Measurements from ENCODE around the gene OR51A2. TPM values are rescaled to one million over a fixed set of nuclear protein-coding genes. Genes with fewer than 3 reads are reported as not detected.

Gene OR51A2
- total and polyA plus RNA-seq, 9 of the 15 experiments (the other 6 are each of a cell fraction or from before 2014, with no cell fraction given), result not detected

GRCh38 chr11:4994551-4994950 lies 39.0 kb upstream of the OR51A2 start, which contains the start of gene OR51L1:
Gene OR51L1 (plus strand): TSS chr11:4994851. CDS start chr11:4998983, 4,132 bp downstream.
- peaks cover 0 to 4% of the 10 kb centered on the region in 2 experiments; a peak in 1 of 5 replicates for H3K4me1 ChIP-seq (replicated peaks in 1 of 2; ENCODE audit: control insufficient read depth in 2 of 2, insufficient read depth in 2 of 2, low read length in 2 of 2)
- ATAC-seq (no peak), DNase-seq (ENCODE audit: extremely low read depth in 1 of 4, low spot score in 3 of 4) (no peak), FAIRE-seq (no peak)
- H3K4me2 ChIP-seq (ENCODE audit: insufficient read depth, low read length), result no peak within 1 kb of the TSS
- TF ChIP-seq PHF8 (IDR thresholded peaks at IDR 0.05; ENCODE audit: borderline replicate concordance, low read length), result no peak
- TF ChIP-seq ZBTB26 (CRISPR knock-in tag; IDR thresholded peaks at IDR 0.05), result no peak
- TF ChIP-seq MXD1 (CRISPR knock-in tag; IDR thresholded peaks at IDR 0.05; ENCODE audit: borderline replicate concordance, poor library complexity, severe bottlenecking), result no peak
- no peak for TF ChIP-seq NFIC (IDR thresholded peaks at IDR 0.05)
- no peak for TF ChIP-seq CTCF (IDR thresholded peaks at IDR 0.05 in 2 of 3, conservative IDR thresholded peaks at IDR 0.05 in 1 of 3; ENCODE audit: insufficient read depth in 2 of 3, low read depth in 1 of 3, low read length in 3 of 3)
- no peak for TF ChIP-seq SMAD4 (CRISPR knock-in tag; conservative IDR thresholded peaks at IDR 0.05)
- no peak for TF ChIP-seq CEBPB (tag; IDR thresholded peaks at IDR 0.05)
- no peak for TF ChIP-seq NCOA4 (IDR thresholded peaks at IDR 0.05; ENCODE audit: partially characterized antibody)
- no peak for TF ChIP-seq ZNF143 (CRISPR knock-in tag; IDR thresholded peaks at IDR 0.05)
- TF ChIP-seq ZNF780A (CRISPR knock-in tag; IDR thresholded peaks at IDR 0.05), result no peak
- TF ChIP-seq TAF1 (IDR thresholded peaks at IDR 0.05; ENCODE audit: control insufficient read depth, extremely low read depth, insufficient read depth, low read length, severe bottlenecking), result no peak
- TF ChIP-seq SIN3B (IDR thresholded peaks at IDR 0.05; ENCODE audit: low read depth), result no peak
- TF ChIP-seq RERE (CRISPR knock-in tag; IDR thresholded peaks at IDR 0.05; ENCODE audit: borderline replicate concordance), result no peak
- no peak for TF ChIP-seq POLR2H (tag; IDR thresholded peaks at IDR 0.05; ENCODE audit: low read depth)
- peaks cover 2 to 13% of the 10 kb centered on the region in 2 experiments; a peak in 1 of 5 replicates for H3K27me3 ChIP-seq (ENCODE audit: control insufficient read depth in 2 of 2, insufficient read depth in 2 of 2, low read length in 2 of 2)
- CTCF ChIA-PET (ENCODE audit: low intra/inter-chr PET ratio), result no interaction called here
- WGBS (ENCODE audit: insufficient coverage, low coverage, missing lambda C conversion rate), result 0% methylated on average over 2 of the region's 2 CpGs
- in situ Hi-C loops (cut with MboI) (no loop called here), intact Hi-C loops (cut with micrococcal nuclease) (loop anchor here (10.0 kb wide), 1 partner anchor 270 kb away; no protein-coding TSS in a partner anchor)
- H3K4me3 ChIP-seq, result no peak within 1 kb of the TSS
- H3K27ac ChIP-seq (ENCODE audit: extremely low read depth, low read depth, low read length), result no peak within 1 kb of the TSS
- no peaks in the 10 kb centered on the region for H3K9me3 ChIP-seq (replicated peaks; ENCODE audit: control insufficient read depth, insufficient read depth, low read depth, low read length)
- H3K79me2 ChIP-seq (ENCODE audit: control insufficient read depth, insufficient read depth, low read length), result no peaks in the 10 kb centered on the region
- H3K36me3 ChIP-seq (ENCODE audit: control insufficient read depth, insufficient read depth, low read length), result no peaks in the 10 kb centered on the region
- H3K9me1 ChIP-seq (ENCODE audit: control insufficient read depth, insufficient read depth, low read length), result no peaks in the 10 kb centered on the region
- BruUV-seq (replicated peaks), result no TSS peak
- H4K20me1 ChIP-seq (replicated peaks; ENCODE audit: control insufficient read depth, insufficient read depth, low read length), result no peaks in the 10 kb centered on the region
- POLR2A ChIA-PET, result no interaction called here
- H2AFZ ChIP-seq (ENCODE audit: low read depth, low read length), result no peak within 1 kb of the TSS
- H3K9ac ChIP-seq (ENCODE audit: insufficient read depth in 1 of 2, low read depth in 2 of 2, low read length in 2 of 2), result no peak within 1 kb of the TSS
